ENCODE measurements around the gene TBPL1. TPM values are rescaled to one million over a fixed set of nuclear protein-coding genes. Genes with fewer than 3 reads are reported as not detected.

TBPL1 gene
- total RNA-seq, 1 donor from 2014 or later, result 17.4 TPM

GRCh38 chr6:134039116-134039515, 86.1 kb downstream of the TBPL1 start:
- no peak for DNase-seq (ENCODE audit: low read depth)

Other genes with a start within 250 kb of the TBPL1 start
- gene TCF21, start 64.1 kb upstream of the TBPL1 start, total RNA-seq, result 0.03 TPM in 1 of 2 replicates, not detected in the other
- 3.9 and 4.3 TPM in 2 replicates for gene SLC2A12, start 99.4 kb downstream of the TBPL1 start, total RNA-seq

Data from myocyte (in vitro differentiated cells).